ENCODE measurements around the gene NTN3.

- TF ChIP-seq EP300 (IDR thresholded peaks at IDR 0.05), result no peak
- no peak for TF ChIP-seq POLR2A (IDR thresholded peaks at IDR 0.05)
- no peak for TF ChIP-seq CTCF (IDR thresholded peaks at IDR 0.05)
Observed at GRCh38 chr16:2497695-2498484, 26.8 kb downstream of the NTN3 start.

Data from tibial nerve (tissue), 4 donors.